Natural killer cell (primary cell): ENCODE results near the gene FTCDNL1. TPM values are rescaled to one million over a fixed set of nuclear protein-coding genes. Genes with fewer than 3 reads are reported as not detected.

Experiments used
- ATAC-seq, 3 donors: fragments of 150-1000 bp in 2 of 3; fragments of 200-7000 bp in 1 of 3; cut with Tn5 transposase; 1 replicate in 1 of 3; 2 replicates in 2 of 3; pipeline ENCODE4 v1.10.0; 2021; ENCODE audit warnings: mild to moderate bottlenecking in 2 of 3, moderate library complexity in 2 of 3
- DNase-seq, 2 donors: peaks; one replicate each; pipeline versions ENCODE4 v3.0.0 to v3.0.0-alpha.2; 2013 to 2021; ENCODE audit warnings: mixed read lengths in 1 of 2
- H3K27ac ChIP-seq: one replicate; pipeline ENCODE4 v1.5.1; 2013; ENCODE audit warnings: mild to moderate bottlenecking, low read length
- H3K27me3 ChIP-seq: one replicate; pipeline ENCODE4 v1.6.1; 2013; ENCODE audit warnings: low read length; ENCODE audit not compliant: control insufficient read depth, insufficient read depth
- H3K36me3 ChIP-seq: one replicate; pipeline ENCODE4 v1.6.1; 2013; ENCODE audit warnings: low read length; ENCODE audit not compliant: control insufficient read depth, insufficient read depth
- H3K4me1 ChIP-seq: one replicate; pipeline ENCODE4 v1.6.1; 2013; ENCODE audit warnings: low read length; ENCODE audit not compliant: control insufficient read depth, insufficient read depth
- H3K4me3 ChIP-seq: one replicate; pipeline ENCODE4 v1.5.1; 2013; ENCODE audit warnings: low read length
- H3K9me3 ChIP-seq: one replicate; pipeline ENCODE4 v1.6.1; 2013; ENCODE audit warnings: low read length; ENCODE audit not compliant: control insufficient read depth, insufficient read depth
- H3K27ac Mint-ChIP-seq, 2 donors: one replicate each; pipeline ENCODE4 v1.8.0; 2022; ENCODE audit warnings: mild to moderate bottlenecking in 2 of 2, mixed read lengths in 2 of 2, moderate library complexity in 1 of 2
- H3K27me3 Mint-ChIP-seq, 2 donors: one replicate each; pipeline ENCODE4 v1.8.0; 2022; ENCODE audit warnings: low read depth in 2 of 2, mixed read lengths in 2 of 2
- H3K36me3 Mint-ChIP-seq: one replicate; pipeline ENCODE4 v1.8.0; 2022; ENCODE audit warnings: mixed read lengths
- H3K4me1 Mint-ChIP-seq, 2 donors: one replicate each; pipeline ENCODE4 v1.8.0; 2022; ENCODE audit warnings: mixed read lengths in 2 of 2
- H3K4me3 Mint-ChIP-seq: one replicate; pipeline ENCODE4 v1.8.0; 2022; ENCODE audit warnings: mild to moderate bottlenecking, moderate library complexity, mixed read lengths
- H3K9me3 Mint-ChIP-seq, 2 donors: one replicate each; pipeline ENCODE4 v1.8.0; 2022; ENCODE audit warnings: mixed read lengths in 2 of 2
- CTCF ChIP-seq: fragments of 200-600 bp; IDR thresholded peaks from one replicate; pipeline ENCODE4 v1.8.0; 2022; ENCODE audit warnings: antibody characterized with exemption
- WGBS: methylation state at CpG from one replicate; pipeline ENCODE4 v1.1.7; 2013; ENCODE audit warnings: missing lambda C conversion rate; ENCODE audit not compliant: insufficient coverage; 5-methylcytosine and 5-hydroxymethylcytosine counted together
- intact Hi-C: fragments of 100-400 bp; cut with micrococcal nuclease; formaldehyde crosslinking; loops from one replicate; pipeline ENCODE4 v1.14.2; 2022
- total RNA-seq, 4 donors: library from RNA; stranded (reverse); fragments of 120-200 nt in 1 of 4; gene quantifications; one replicate each; pipeline versions ENCODE4 v1.2.3 to v1.2.4, GENCODE V29; 2013 to 2022

The FTCDNL1 gene
- total RNA-seq, 3 donors from 2014 or later (not counting 1 experiment from before 2014, with no cell fraction given): 0.52 to 0.95 TPM; not detected in 1

GRCh38 chr2:199760574-199760973, 90.4 kb downstream of the FTCDNL1 start:
- no CpG with 5 or more reads among the region's 3 CpGs for WGBS
- Mint-ChIP-seq H3K27me3 (peaks cover 0 to 10% of the 10 kb centered on the region in 2 donors), H3K27ac (no peak overlapping the region), H3K9me3 (no peaks in the 10 kb centered on the region), H3K4me1 (no peaks in the 10 kb centered on the region), H3K36me3 (no peaks in the 10 kb centered on the region), H3K4me3 (no peak overlapping the region)
- Histone ChIP-seq H3K36me3 (no peaks in the 10 kb centered on the region), H3K4me1 (no peaks in the 10 kb centered on the region), H3K27ac (no peak overlapping the region), H3K9me3 (no peaks in the 10 kb centered on the region), H3K27me3 (no peaks in the 10 kb centered on the region), H3K4me3 (no peak overlapping the region)
- intact Hi-C loops: no loop called here
- ATAC-seq (no peak), DNase-seq (no peak)
- TF ChIP-seq CTCF: no peak

- Histone ChIP-seq H3K27me3 (no peaks in the 10 kb centered on the region), H3K9me3 (no peaks in the 10 kb centered on the region), H3K27ac (no peak overlapping the region), H3K4me1 (no peaks in the 10 kb centered on the region), H3K36me3 (no peaks in the 10 kb centered on the region), H3K4me3 (no peak overlapping the region)
- no peaks in the 10 kb centered on the region for H3K9me3 Mint-ChIP-seq
- H3K27me3 Mint-ChIP-seq: peaks cover 0 to 10% of the 10 kb centered on the region in 2 donors
- H3K4me1 Mint-ChIP-seq: no peaks in the 10 kb centered on the region
- no peak for DNase-seq
- WGBS: 96% methylated on average over 2 of the region's 3 CpGs
- H3K4me3 Mint-ChIP-seq: no peak overlapping the region
- H3K27ac Mint-ChIP-seq: no peak overlapping the region
- no peak for ATAC-seq
- TF ChIP-seq CTCF: no peak
- no peaks in the 10 kb centered on the region for H3K36me3 Mint-ChIP-seq
- intact Hi-C loops: no loop called here
Measured at GRCh38 chr2:199757233-199757870, 93.6 kb downstream of the FTCDNL1 start.

GRCh38 chr2:199756743-199757142, 94.2 kb downstream of the FTCDNL1 start:
- H3K27me3 ChIP-seq: no peaks in the 10 kb centered on the region
- DNase-seq (no peak), ATAC-seq (no peak)
- no CpG with 5 or more reads among the region's 1 CpG for WGBS
- H3K4me3 ChIP-seq: no peak overlapping the region
- no peaks in the 10 kb centered on the region for H3K4me1 ChIP-seq
- no peaks in the 10 kb centered on the region for H3K4me1 Mint-ChIP-seq
- H3K36me3 Mint-ChIP-seq: no peaks in the 10 kb centered on the region
- H3K4me3 Mint-ChIP-seq: no peak overlapping the region
- peaks cover 0 to 10% of the 10 kb centered on the region in 2 donors for H3K27me3 Mint-ChIP-seq
- no peaks in the 10 kb centered on the region for H3K9me3 ChIP-seq
- no peaks in the 10 kb centered on the region for H3K36me3 ChIP-seq
- no peak for TF ChIP-seq CTCF
- intact Hi-C loops: no loop called here
- H3K27ac ChIP-seq: no peak overlapping the region
- H3K9me3 Mint-ChIP-seq: no peaks in the 10 kb centered on the region
- no peak overlapping the region for H3K27ac Mint-ChIP-seq

- WGBS: 73% methylated on average over 1 of the region's 3 CpGs
- H3K27me3 ChIP-seq: no peaks in the 10 kb centered on the region
- no peak overlapping the region for H3K4me3 Mint-ChIP-seq
Measured at GRCh38 chr2:199756211-199756610, 94.8 kb downstream of the FTCDNL1 start.

More at GRCh38 chr2:199756211-199756610, 94.8 kb downstream of the FTCDNL1 start:
- Histone ChIP-seq H3K36me3 (no peaks in the 10 kb centered on the region), H3K27ac (no peak overlapping the region), H3K9me3 (no peaks in the 10 kb centered on the region), H3K4me1 (no peaks in the 10 kb centered on the region), H3K4me3 (no peak overlapping the region)
- ATAC-seq (no peak), DNase-seq (no peak)
- Mint-ChIP-seq H3K9me3 (no peaks in the 10 kb centered on the region), H3K27me3 (peaks cover 0 to 12% of the 10 kb centered on the region in 2 donors), H3K4me1 (no peaks in the 10 kb centered on the region), H3K27ac (no peak overlapping the region), H3K36me3 (no peaks in the 10 kb centered on the region)
- TF ChIP-seq CTCF: no peak
- intact Hi-C loops: no loop called here
